Inflammatory macrophage treated with lipopolysaccharide for 4 hours (primary cell): ENCODE data around the gene YJEFN3.

Source experiments
- DNase-seq: peaks from one replicate; pipeline ENCODE4 v3.0.0-alpha.2; 2020

YJEFN3 gene

GRCh38 chr19:19524053-19524452 lies 4.7 kb upstream of the YJEFN3 start:
- DNase-seq = no peak

DNA sequence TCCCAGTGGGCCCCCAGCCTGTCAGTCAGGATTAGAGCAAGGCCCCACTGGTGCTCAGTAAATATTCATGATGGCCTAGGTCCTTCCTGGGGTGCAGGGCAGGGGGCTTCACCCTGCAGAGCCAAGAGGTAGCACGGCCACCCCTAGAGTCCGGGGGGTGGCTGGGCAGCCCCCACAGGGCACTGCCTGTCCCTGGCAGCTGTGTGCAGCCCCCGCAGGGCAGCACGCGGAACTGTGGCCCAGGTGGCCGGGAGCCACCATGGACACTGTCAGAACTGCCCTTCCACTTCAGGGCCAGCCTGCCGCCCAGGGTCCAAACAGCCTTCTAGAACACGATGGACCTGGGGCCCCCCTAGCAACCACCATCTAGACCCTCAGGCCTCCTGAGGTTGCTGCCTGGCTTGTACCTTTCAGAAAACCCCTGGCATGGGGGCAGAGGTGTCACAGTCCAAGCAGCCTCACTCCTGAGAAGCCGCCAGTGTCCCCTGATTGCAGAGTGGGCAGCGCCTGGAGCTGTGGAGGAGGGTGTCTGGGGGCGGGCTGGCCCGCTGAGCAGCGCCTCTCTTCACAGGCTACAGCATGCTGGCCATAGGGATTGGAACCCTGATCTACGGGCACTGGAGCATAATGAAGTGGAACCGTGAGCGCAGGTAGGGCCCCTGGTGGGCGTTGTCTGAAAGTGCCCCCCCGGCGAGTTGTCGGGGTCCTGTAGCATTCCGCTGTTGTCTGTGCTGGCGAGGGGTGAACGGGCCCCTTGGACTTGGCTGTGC lies 2.9 kb upstream of the YJEFN3 start:
- no peak for DNase-seq

DNA sequence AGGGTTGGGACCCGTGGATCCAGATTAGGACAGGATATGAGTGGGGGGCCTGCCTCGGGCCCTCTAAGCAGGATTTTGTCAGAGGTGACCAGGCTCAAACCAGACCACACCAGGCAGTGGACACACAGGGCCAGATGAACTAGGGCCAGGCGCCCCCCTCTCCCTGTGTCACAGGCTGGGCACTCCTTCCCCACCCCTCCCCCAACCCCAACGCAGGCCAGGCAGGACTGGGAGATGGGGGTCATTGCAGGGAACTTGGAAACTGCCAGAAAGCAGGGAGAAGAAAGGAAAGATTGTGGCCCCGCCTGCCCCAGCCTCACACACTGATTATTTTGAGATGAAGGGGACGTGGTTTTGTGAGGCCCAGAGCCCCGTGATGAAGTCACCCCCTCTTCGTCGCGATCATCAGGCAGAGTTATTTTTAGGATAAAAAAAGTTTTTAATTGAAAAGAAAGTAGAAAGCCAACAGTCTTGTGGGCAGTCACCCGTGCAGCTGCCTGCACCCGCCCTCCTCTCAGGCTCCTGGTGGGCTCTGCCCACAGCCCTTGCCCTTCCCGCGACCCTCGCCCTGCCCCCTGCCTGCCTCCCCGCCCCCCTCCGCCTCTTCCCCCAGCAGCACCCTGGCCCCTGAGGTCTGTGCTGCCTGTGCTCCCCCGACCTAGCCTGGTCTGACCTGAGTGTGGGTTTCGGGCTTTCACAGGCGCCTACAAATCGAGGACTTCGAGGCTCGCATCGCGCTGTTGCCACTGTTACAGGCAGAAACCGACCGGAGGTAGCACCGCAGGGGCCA lies 1.9 kb upstream of the YJEFN3 start:
- DNase-seq = no peak

- no peak for DNase-seq
These were observed 1.4 kb upstream of the YJEFN3 start for GRCh38 chr19:19527371-19527656.

DNA sequence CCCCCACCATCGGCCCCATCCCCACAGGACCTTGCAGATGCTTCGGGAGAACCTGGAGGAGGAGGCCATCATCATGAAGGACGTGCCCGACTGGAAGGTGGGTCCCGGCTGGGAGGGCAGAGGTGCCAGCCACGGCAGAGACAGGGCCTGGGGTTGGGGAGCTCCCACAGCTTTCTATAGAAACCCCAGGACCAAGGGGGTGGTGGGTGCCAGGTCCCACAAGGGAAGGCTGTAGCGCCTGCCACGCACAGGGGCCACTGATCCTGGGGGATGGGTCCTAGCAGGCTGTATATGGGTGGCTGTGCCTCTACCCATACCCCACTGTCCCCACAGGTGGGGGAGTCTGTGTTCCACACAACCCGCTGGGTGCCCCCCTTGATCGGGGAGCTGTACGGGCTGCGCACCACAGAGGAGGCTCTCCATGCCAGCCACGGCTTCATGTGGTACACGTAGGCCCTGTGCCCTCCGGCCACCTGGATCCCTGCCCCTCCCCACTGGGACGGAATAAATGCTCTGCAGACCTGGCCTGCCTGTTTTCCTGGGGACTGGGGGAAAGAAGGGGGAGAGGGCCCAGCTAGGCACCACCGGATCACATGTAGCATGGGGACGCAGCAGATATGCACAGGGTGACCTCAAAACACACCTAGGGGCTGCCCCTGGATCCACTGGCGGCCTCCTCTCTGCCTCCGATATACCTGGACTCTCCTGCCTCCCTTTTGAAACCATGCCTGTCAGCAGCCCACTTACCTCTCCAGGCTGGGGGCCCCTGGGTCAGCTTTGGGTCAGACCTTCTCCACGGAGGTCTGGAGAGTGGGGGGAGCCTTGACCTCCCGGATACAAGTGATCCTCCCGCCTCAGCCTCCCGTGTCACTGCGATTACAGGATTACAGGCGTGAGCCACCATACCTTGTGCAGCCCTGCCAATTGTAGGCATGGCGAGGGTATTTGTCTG lies 761 bp upstream of the YJEFN3 start:
- no peak for DNase-seq

- DNase-seq = no peak
These were observed 1.2 kb downstream of the YJEFN3 start for GRCh38 chr19:19529783-19530422.

- peak; percentile 26 for DNase-seq
These were observed 1.7 kb downstream of the YJEFN3 start for GRCh38 chr19:19530423-19530804.

DNA sequence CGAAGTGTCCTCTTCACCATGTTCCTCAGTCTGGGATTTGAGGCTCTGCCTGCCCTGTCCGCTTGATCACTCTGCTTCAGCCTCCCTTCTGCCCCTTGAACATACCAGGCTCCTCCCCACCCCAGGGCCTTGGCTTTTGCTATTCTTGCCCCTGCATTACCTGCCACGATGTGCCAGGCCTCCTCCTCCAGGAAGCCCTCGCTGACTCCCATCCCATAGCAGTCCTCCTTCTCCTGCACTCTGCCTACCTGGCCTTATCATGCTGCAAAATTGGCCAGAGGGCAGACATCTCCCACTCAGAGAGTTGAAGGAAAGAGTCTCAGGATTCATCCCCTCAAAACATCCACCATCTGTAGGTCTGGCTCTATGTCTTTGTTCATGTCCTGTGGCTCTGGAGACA lies 2.2 kb downstream of the YJEFN3 start:
- DNase-seq = no peak

DNA sequence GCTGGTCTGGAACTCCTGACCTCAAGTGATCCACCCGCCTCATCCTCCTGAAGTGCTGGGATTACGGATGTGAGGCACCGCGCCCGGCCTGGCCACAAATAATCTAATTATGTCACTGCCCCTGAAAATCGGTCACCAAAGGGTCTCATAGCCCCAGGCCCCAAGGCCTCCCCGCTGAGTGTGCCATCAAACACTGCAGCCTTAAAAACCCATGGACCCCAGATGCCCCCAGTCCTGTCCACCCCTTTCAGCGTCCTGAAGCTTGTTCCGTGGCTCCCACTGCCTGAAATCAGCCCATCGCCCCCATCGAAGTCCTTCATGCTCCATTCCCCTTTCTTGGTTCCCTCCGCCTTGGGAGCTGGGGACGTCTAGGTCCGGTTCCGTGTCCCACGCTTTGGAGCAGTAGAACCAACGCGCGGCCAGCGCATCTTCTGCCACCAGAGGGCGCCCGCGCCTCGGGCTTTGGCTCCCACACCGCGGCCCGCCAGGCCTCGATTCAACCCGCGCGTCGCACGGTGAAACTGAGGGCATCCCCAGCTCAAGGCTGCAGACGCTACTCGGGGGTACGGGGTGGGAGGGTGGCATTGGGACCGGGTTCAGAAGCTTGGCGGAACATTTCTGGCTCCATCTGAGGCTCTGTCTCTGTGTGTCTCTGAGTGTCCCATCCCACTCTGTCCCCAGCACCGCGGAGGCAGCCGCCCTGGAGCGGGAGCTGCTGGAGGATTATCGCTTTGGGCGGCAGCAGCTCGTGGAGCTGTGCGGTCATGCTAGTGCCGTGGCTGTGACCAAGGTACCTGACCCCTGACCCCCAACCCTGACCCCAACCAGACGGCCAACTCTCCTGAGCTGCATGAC lies 3.5 kb downstream of the YJEFN3 start:
- DNase-seq = peak; percentile 71

GRCh38 chr19:19532806-19533701 lies 4.3 kb downstream of the YJEFN3 start:
- no peak for DNase-seq

- no peak for DNase-seq
These were observed 5.1 kb downstream of the YJEFN3 start for GRCh38 chr19:19533841-19534240.

GRCh38 chr19:19534556-19535265 lies 6.0 kb downstream of the YJEFN3 start:
- no peak for DNase-seq

DNA sequence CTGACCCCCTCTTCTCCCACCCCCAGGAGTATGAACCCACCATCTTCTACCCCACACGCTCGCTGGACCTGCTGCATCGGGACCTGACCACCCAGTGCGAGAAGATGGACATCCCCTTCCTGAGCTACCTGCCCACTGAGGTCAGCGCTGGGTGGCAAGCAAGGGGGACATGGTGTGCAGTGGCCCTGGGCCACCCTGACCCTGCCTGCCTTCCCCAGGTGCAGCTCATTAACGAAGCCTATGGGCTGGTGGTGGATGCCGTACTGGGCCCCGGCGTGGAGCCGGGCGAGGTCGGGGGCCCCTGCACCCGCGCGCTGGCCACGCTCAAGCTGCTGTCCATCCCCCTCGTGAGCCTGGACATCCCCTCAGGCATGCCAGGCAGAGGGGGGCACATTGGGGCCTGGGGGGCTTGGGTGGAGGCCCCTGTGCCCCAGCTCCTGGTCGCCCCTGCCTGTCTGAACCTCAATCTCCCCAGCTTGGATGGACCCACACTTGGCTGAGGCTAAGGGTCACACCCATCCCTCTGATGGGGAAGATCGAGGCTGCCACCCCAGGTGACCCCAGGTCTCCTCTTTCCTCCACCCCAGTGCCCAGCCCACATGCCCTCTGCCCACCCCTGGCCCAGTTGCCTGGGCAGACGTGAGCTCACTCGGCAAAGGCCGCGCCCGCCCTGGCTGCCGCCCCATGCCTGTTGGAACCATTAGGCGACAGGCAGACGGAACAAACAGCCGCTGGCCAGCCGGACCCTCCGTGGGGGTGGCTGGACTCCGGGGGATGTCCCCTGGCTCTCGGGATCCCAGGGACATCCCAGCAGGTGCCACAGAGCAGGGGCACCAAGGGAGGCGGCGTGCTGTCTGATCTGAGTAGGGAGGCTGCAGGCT lies 6.8 kb downstream of the YJEFN3 start:
- no peak for DNase-seq

GRCh38 chr19:19537075-19538048 lies 8.7 kb downstream of the YJEFN3 start:
- no peak for DNase-seq

DNA sequence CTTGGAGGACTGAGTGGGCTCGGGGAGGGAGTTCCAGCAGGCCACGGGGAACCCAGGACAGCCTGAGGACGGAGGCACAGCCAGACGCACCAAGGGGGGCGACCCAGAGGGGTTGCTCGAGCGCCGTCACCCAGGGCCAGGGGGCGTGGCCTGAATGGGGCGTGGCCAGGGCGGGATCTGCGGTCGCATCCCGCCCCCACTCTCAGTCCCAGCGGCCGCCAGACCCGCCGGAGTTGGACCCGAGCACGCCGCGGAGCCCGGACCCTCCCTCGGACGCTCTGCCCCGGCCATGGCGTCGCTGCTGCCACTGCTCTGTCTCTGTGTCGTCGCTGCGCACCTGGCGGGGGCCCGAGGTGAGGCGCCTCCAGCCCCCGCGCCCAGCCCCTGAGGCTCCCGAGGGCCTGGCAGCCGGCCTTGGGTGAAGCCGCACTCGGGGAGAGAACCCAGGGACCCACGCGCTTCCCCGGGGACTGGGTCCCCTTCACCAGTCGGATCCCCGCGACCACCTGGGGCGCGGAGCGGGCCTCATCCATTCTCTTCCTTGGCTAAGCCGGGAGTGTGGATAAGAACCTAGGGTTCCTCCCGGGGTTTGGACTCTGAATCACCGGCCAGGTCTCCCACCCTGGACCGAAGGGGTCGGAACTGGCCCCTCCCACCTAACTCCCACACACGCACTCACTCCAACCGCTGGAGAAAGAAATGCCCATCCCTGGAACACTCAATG lies 9.5 kb downstream of the YJEFN3 start, which contains the start of gene CILP2:
TSS of gene CILP2 (plus strand) at position 205 of the 724 bp plus-strand sequence. CDS start at position 290, 85 bp downstream.
- no peak for DNase-seq

- DNase-seq = no peak
These were observed 10.1 kb downstream of the YJEFN3 start for GRCh38 chr19:19538785-19539166.

GRCh38 chr19:19539698-19540063 lies 11.0 kb downstream of the YJEFN3 start:
- no peak for DNase-seq
